Suprapubic skin (tissue), 4 donors: ENCODE results near the gene GBP4. TPM values are rescaled to one million over a fixed set of nuclear protein-coding genes. Genes with fewer than 3 reads are reported as not detected.

Source experiments
- DNase-seq, 2 donors: peaks; one replicate each; pipeline ENCODE4 v3.0.0-alpha.2; 2019; ENCODE audit warnings: low spot score in 2 of 2
- H3K27ac ChIP-seq: fragments of 200-600 bp; sonication (generic); one replicate; pipeline ENCODE4 v1.5.1; 2019
- H3K27me3 ChIP-seq: fragments of 200-600 bp; sonication (generic); one replicate; pipeline ENCODE4 v1.5.1; 2019
- H3K36me3 ChIP-seq: fragments of 200-600 bp; sonication (generic); one replicate; pipeline ENCODE4 v1.5.1; 2019
- H3K4me1 ChIP-seq: fragments of 200-600 bp; sonication (generic); one replicate; pipeline ENCODE4 v1.5.1; 2019
- H3K4me3 ChIP-seq: fragments of 200-600 bp; sonication (generic); one replicate; pipeline ENCODE4 v1.5.1; 2019; ENCODE audit warnings: mild to moderate bottlenecking
- H3K9me3 ChIP-seq: fragments of 200-600 bp; sonication (generic); one replicate; pipeline ENCODE4 v1.5.1; 2019
- CTCF ChIP-seq, 2 donors: fragments of 200-600 bp in 1 of 2; fragments of 450-650 bp in 1 of 2; sonication (generic) in 1 of 2; IDR thresholded peaks; one replicate each; pipeline ENCODE4 v1.5.1; 2016 to 2019; ENCODE audit warnings: antibody characterized with exemption in 2 of 2, mild to moderate bottlenecking in 1 of 2, moderate library complexity in 1 of 2
- EP300 ChIP-seq: sonication (generic); formaldehyde crosslinking; IDR thresholded peaks from one replicate; pipeline ENCODE4 v1.6.1; 2017; ENCODE audit warnings: antibody characterized with exemption
- POLR2A ChIP-seq, 2 donors: fragments of 450-650 bp; IDR thresholded peaks; one replicate each; pipeline ENCODE4 v1.6.1; 2017; ENCODE audit warnings: antibody characterized with exemption in 2 of 2, mild to moderate bottlenecking in 2 of 2, moderate library complexity in 2 of 2
- POLR2AphosphoS5 ChIP-seq, 3 donors: sonication (generic); formaldehyde crosslinking; IDR thresholded peaks; one replicate each; pipeline ENCODE4 v1.6.1; 2017; ENCODE audit warnings: antibody characterized with exemption in 3 of 3
- WGBS: methylation state at CpG from one replicate; pipeline ENCODE4 v1.1.5; 2018; 5-methylcytosine and 5-hydroxymethylcytosine counted together
- total RNA-seq, 4 donors: library from RNA; depleted of rRNA; stranded (reverse); fragments of >200 nt; gene quantifications; one replicate each; pipeline ENCODE4 v1.1.0, GENCODE V29; 2016

GBP4 gene
- total RNA-seq, 4 donors from 2014 or later = 1.2 to 6.4 (median 1.6) TPM

GRCh38 chr1:89179343-89179742, 19.4 kb downstream of the GBP4 start:
- no peak overlapping the region for H3K4me3 ChIP-seq
- no peaks in the 10 kb centered on the region for H3K9me3 ChIP-seq
- no peaks in the 10 kb centered on the region for H3K36me3 ChIP-seq
- no peak for TF ChIP-seq POLR2A (IDR thresholded peaks at IDR 0.05)
- no peak for TF ChIP-seq EP300
- no peak for TF ChIP-seq POLR2AphosphoS5 (IDR thresholded peaks at IDR 0.05)
- TF ChIP-seq CTCF (IDR thresholded peaks at IDR 0.05) = no peak
- no peaks in the 10 kb centered on the region for H3K4me1 ChIP-seq
- H3K27ac ChIP-seq = no peak overlapping the region
- no peaks in the 10 kb centered on the region for H3K27me3 ChIP-seq
- WGBS = 90% methylated on average over 2 of the region's 2 CpGs
- DNase-seq = no peak

GRCh38 chr1:89176971-89177370, 21.8 kb downstream of the GBP4 start:
- H3K4me1 ChIP-seq = no peaks in the 10 kb centered on the region
- 97% methylated on average over 2 of the region's 2 CpGs for WGBS
- no peak for DNase-seq
- no peaks in the 10 kb centered on the region for H3K27me3 ChIP-seq
- H3K4me3 ChIP-seq = no peak overlapping the region
- TF ChIP-seq EP300 (no peak), POLR2A (IDR thresholded peaks at IDR 0.05) (no peak), POLR2AphosphoS5 (IDR thresholded peaks at IDR 0.05) (no peak), CTCF (IDR thresholded peaks at IDR 0.05) (no peak)
- no peak overlapping the region for H3K27ac ChIP-seq
- H3K36me3 ChIP-seq = no peaks in the 10 kb centered on the region
- H3K9me3 ChIP-seq = no peaks in the 10 kb centered on the region

- Histone ChIP-seq H3K27me3 (no peaks in the 10 kb centered on the region), H3K4me3 (no peak within 1 kb of the TSS), H3K9me3 (no peaks in the 10 kb centered on the region), H3K4me1 (no peaks in the 10 kb centered on the region), H3K27ac (no peak within 1 kb of the TSS), H3K36me3 (no peaks in the 10 kb centered on the region)
- TF ChIP-seq POLR2AphosphoS5 (IDR thresholded peaks at IDR 0.05) (no peak), CTCF (IDR thresholded peaks at IDR 0.05) (no peak), POLR2A (IDR thresholded peaks at IDR 0.05) (no peak), EP300 (no peak)
- DNase-seq = no peak
Measured at GRCh38 chr1:89175601-89176256, 23.0 kb downstream of the GBP4 start, which contains the start of gene GBP7. Gene GBP7, minus strand, starts transcription at chr1:89176003. Its CDS starts 4,068 bp downstream, at chr1:89171935.

GRCh38 chr1:89174491-89174890, 24.3 kb downstream of the GBP4 start:
- H3K27ac ChIP-seq = no peak overlapping the region
- no peaks in the 10 kb centered on the region for H3K9me3 ChIP-seq
- DNase-seq = no peak
- 90% methylated on average over 3 of the region's 3 CpGs for WGBS
- H3K27me3 ChIP-seq = no peaks in the 10 kb centered on the region
- no peaks in the 10 kb centered on the region for H3K4me1 ChIP-seq
- TF ChIP-seq POLR2A (IDR thresholded peaks at IDR 0.05) (no peak), CTCF (IDR thresholded peaks at IDR 0.05) (no peak), EP300 (no peak), POLR2AphosphoS5 (IDR thresholded peaks at IDR 0.05) (no peak)
- H3K4me3 ChIP-seq = no peak overlapping the region
- H3K36me3 ChIP-seq = no peaks in the 10 kb centered on the region

- DNase-seq = no peak
- H3K9me3 ChIP-seq = no peaks in the 10 kb centered on the region
- H3K4me3 ChIP-seq = no peak overlapping the region
- TF ChIP-seq EP300 = no peak
- no peak for TF ChIP-seq CTCF (IDR thresholded peaks at IDR 0.05)
- no peak for TF ChIP-seq POLR2AphosphoS5 (IDR thresholded peaks at IDR 0.05)
- no peak for TF ChIP-seq POLR2A (IDR thresholded peaks at IDR 0.05)
- 96% methylated on average over 4 of the region's 4 CpGs for WGBS
- H3K27me3 ChIP-seq = no peaks in the 10 kb centered on the region
- H3K4me1 ChIP-seq = no peaks in the 10 kb centered on the region
- H3K27ac ChIP-seq = no peak overlapping the region
- no peaks in the 10 kb centered on the region for H3K36me3 ChIP-seq
Measured at GRCh38 chr1:89172468-89173143, 26.1 kb downstream of the GBP4 start.
